Kidney epithelial cell (primary cell): Measurements from ENCODE around the gene HLA-DPB1. TPM values are rescaled to one million over a fixed set of nuclear protein-coding genes. Genes with fewer than 3 reads are reported as not detected.

Experiments
- DNase-seq: peaks from one replicate; pipeline ENCODE4 v3.0.0-alpha.2; 2010; ENCODE audit warnings: low read depth
- H3K27me3 ChIP-seq: 2 replicates; pipeline ENCODE4 v1.6.0; 2011; ENCODE audit warnings: low read length; ENCODE audit not compliant: control insufficient read depth, insufficient read depth
- H3K36me3 ChIP-seq: 2 replicates; pipeline ENCODE4 v1.5.1; 2011; ENCODE audit warnings: low read length; ENCODE audit not compliant: control insufficient read depth, insufficient read depth
- H3K4me3 ChIP-seq: 2 replicates; pipeline ENCODE4 v1.5.1; 2011; ENCODE audit warnings: low read depth, mild to moderate bottlenecking, control low read depth, low read length
- CTCF ChIP-seq: IDR thresholded peaks from 2 replicates; pipeline ENCODE4 v1.5.1; 2011; ENCODE audit warnings: mild to moderate bottlenecking, moderate library complexity, low read length, control low read depth, inconsistent platforms; ENCODE audit not compliant: insufficient read depth, poor library complexity, severe bottlenecking
- total RNA-seq: library from RNA; depleted of rRNA; stranded (reverse); fragments of >200 nt; gene quantifications from 2 replicates; pipeline ENCODE4 v1.2.3, GENCODE V29; 2015

The HLA-DPB1 gene
- total RNA-seq, 1 donor from 2014 or later: 5.5 TPM

DNA sequence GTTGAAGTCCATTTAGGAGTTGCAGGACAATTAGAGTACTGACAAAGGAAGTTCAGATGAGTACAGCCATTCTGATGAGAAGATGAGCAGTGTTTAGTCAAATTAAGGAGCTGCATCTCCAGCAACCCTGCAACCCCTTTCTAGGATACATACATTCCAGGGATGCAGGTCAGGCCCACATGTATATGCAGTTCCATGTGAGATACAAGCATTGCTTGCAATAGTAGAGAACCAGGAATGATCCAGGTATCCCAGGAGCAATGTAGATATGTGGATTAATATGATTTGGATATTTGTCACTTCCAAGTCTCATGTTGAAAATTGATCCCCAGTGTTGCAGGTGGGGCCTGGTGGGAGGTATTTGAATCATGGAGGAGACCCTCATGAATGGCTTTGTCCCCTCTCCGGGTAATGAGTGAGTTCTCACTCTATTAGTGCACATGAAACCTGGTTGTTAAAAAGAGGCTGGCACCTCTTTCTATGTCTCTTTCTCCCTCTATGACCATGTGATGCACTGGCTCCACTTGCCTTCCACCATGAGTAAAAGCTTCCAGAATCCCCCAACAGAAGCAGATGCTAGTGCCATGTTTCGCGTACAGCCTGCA is 8.8 kb upstream of the HLA-DPB1 start:
- H3K4me3 ChIP-seq: no peak overlapping the region
- no peak for TF ChIP-seq CTCF
- peaks cover 2% of the 10 kb centered on the region for H3K27me3 ChIP-seq
- H3K36me3 ChIP-seq: no peaks in the 10 kb centered on the region
- no peak for DNase-seq

GRCh38 chr6:33069021-33069738 is 6.6 kb upstream of the HLA-DPB1 start:
- Histone ChIP-seq H3K36me3 (no peaks in the 10 kb centered on the region), H3K27me3 (peaks cover 8% of the 10 kb centered on the region)

DNA sequence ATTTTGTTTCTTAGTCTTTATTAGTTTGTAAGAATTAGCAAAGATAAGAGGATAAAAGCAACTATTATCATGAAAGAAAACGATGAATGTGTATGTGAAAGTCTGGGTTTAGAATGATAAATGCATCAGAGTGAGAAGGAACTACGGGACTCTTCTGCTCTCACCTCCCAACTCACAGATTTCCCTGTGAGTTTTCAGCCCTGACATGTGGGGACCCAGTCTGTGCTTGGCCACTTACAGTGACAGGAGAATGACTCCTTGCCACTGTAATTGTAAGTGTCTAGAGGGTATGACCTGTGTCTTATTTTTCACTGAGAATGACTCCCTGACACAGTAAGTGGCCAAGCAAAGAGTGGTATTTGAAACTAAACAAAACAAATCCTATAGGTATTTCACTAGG is 4.9 kb upstream of the HLA-DPB1 start:
- no peak for DNase-seq
- Histone ChIP-seq H3K27me3 (peaks cover 8% of the 10 kb centered on the region), H3K36me3 (no peaks in the 10 kb centered on the region), H3K4me3 (no peak overlapping the region)
- no peak for TF ChIP-seq CTCF

More at GRCh38 chr6:33069021-33069738, 6.6 kb upstream of the HLA-DPB1 start:
- no peak for DNase-seq
- TF ChIP-seq CTCF: no peak
- no peak overlapping the region for H3K4me3 ChIP-seq

DNA sequence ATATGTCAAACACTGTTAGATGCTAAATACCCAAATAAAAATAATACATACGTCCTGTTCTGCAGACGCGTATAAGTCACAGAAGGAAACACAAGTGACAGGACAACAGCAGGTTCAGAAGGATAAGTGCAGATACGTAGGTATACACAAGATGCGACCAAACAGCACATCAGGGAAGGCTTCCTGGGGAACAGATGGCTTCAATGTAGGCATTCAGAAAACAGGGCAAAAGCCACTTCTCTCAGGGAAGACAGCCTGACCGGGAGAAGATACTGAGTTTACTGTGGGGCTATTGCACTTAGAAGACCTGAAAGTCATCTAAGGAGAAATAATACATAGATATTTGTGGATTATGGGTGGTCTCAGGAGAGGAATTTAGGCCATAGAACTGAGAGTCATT is 4.2 kb upstream of the HLA-DPB1 start:
- Histone ChIP-seq H3K27me3 (peaks cover 10% of the 10 kb centered on the region), H3K36me3 (no peaks in the 10 kb centered on the region), H3K4me3 (no peak overlapping the region)
- no peak for TF ChIP-seq CTCF
- no peak for DNase-seq

- Histone ChIP-seq H3K4me3 (no peak overlapping the region), H3K36me3 (no peaks in the 10 kb centered on the region), H3K27me3 (peaks cover 10% of the 10 kb centered on the region)
- no peak for DNase-seq
- TF ChIP-seq CTCF: no peak
Measured at GRCh38 chr6:33072508-33073100, 3.2 kb upstream of the HLA-DPB1 start.
